ENCODE measurements around the gene PLIN5. TPM values are rescaled to one million over a fixed set of nuclear protein-coding genes. Genes with fewer than 3 reads are reported as not detected.
"Not testable (repeated sequence)": the region's sequence is repeated elsewhere in the genome, so short reads cannot be mapped to it uniquely, and the experiment has no call there.

PLIN5 gene
- total RNA-seq, 2 experiments from 2014 or later: 0.32 to 0.56 TPM

DNA sequence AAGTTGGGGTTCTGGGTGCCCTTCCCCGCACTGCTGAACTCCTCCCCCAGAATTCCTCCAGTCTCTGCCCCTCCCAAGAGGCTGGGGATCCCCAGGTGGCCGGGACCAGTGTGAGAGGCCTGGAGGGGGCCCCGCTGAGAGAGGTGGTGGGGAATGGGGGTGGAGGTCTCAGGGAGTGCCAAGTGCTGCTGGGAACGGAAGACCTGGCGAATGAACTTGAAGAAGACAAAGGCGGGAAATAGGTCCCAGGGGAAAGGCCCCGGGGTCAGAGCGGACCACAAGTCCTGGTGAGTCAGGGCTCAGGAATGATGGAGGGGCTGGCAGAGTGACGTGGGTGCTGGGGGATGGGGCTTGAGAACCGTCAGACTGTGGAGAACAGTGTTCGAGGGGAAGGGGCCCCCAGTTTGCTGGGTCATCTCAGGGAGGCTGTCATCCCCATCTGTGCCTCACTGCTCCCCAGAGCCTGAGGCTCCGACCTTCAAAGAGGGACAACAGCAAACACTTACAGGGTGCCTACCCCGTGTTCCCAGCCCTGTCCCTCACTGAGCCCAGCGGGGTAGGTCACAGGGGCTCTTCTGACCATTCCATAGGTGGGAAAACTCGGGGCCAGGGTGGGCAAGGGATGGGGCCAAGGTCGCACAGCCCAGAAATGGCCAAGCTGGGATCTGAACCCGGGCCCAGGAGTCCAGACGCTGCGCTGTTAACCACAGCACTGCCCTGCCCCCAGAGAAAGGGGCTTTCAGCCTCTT, 40.4 kb upstream of the PLIN5 start:
- no peak for DNase-seq
- Mint-ChIP-seq H3K27ac (no peak overlapping the region), H3K9me3 (no peaks in the 10 kb centered on the region), H3K27me3 (peaks cover 63% of the 10 kb centered on the region), H3K4me1 (no peaks in the 10 kb centered on the region), H3K36me3 (no peaks in the 10 kb centered on the region), H3K4me3 (no peak overlapping the region)

DNA sequence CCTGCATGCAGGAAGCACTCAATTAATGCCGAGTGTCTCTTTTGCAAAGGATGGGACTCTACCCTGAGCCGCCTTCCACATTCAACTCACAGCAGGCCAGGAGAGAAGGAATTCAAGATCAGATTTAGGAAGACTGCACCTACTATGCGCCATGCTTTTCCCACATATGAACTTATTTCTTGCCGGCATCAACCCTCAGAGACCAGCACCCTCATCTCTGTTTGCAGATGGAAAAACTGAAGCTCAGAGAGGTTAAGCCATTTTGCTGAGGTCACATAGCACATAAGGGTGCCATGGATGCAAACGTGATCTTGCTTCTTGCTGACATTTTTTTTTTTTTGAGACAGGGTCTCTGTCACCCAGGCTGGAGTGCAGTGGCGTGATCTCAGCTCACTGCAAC, 38.7 kb upstream of the PLIN5 start:
- Mint-ChIP-seq H3K4me1 (no peaks in the 10 kb centered on the region), H3K36me3 (no peaks in the 10 kb centered on the region), H3K9me3 (no peaks in the 10 kb centered on the region), H3K27ac (no peak overlapping the region), H3K27me3 (peaks cover 45% of the 10 kb centered on the region), H3K4me3 (no peak overlapping the region)
- no peak for DNase-seq

DNA sequence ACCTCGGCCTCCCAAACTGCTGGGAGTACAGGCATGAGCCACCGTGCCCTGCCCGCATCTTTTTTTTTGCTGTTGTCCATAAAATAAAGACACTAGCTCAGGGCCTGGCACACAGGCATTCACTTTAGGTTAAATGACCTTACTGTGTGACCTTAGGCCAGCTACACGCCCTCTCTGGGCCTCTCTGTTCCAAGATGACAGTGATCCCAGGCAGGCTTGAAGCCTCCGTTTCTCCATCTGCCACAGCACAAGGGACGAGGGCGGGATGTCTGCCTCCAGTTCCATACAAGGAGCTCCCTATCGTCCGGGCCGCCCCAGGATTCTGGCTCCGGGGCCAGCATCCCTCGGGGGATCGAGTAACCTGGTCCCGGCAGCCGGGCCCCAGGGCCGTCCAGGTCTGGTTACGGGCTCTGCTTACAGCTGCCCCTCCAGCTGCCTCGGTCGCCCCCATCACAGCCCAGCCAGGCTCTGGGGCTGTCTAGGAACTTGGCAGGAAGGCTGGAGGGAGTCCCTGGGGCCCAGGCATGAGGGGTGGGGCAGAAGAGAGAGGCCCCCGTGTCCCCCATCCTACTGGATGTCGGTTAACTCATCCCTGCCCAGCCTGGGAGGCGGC, 36.4 kb upstream of the PLIN5 start:
- no peaks in the 10 kb centered on the region for H3K4me1 Mint-ChIP-seq
- peaks cover 32% of the 10 kb centered on the region for H3K27me3 Mint-ChIP-seq
- no peaks in the 10 kb centered on the region for H3K9me3 Mint-ChIP-seq
- no peak overlapping the region for H3K27ac Mint-ChIP-seq
- no peak overlapping the region for H3K4me3 Mint-ChIP-seq
- no peaks in the 10 kb centered on the region for H3K36me3 Mint-ChIP-seq
- no peak for DNase-seq

DNA sequence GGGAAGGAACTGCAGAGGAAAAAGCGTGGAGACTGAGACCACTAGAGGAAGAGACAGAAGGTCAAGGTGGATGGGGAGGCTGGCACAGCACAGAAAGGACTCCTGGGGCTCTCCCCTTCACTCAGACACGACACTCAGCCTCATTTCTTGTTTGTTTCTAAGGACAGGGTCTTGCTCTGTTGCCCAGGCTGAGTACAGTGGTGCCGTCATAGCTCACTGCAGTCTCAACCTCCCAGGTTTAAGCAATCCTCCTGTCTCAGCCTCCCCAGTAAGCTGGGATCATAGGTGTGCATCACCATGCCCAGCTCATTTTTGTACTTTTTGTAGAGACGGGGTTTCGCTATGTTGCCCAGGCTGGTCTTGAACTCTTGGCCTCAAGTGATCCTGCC, 35.9 kb upstream of the PLIN5 start:
- Mint-ChIP-seq H3K4me1 (no peaks in the 10 kb centered on the region), H3K9me3 (no peaks in the 10 kb centered on the region), H3K27me3 (peaks cover 27% of the 10 kb centered on the region), H3K36me3 (no peaks in the 10 kb centered on the region), H3K27ac (no peak overlapping the region), H3K4me3 (no peak overlapping the region)
- no peak for DNase-seq

DNA sequence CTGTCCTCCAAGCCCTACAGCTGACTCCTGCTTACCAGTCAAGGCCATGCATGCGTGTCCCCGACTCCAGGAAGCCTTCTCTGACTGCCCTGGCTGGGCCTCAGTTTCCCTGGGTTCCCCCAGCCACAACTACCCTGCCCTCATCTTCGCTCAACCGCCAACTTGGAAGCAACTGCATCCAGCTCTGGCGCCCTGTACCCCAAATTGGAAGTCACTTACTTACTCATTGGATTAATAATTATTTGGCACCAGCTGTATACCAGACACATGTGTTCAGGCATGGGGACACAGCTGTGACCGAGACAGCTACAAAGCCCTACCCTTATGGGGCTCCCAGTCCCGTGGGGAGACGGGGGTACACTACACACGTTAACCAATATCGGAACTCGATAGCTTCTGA, 35.4 kb upstream of the PLIN5 start:
- Mint-ChIP-seq H3K27me3 (peaks cover 21% of the 10 kb centered on the region), H3K4me3 (no peak overlapping the region), H3K27ac (no peak overlapping the region), H3K36me3 (no peaks in the 10 kb centered on the region), H3K9me3 (no peaks in the 10 kb centered on the region), H3K4me1 (no peaks in the 10 kb centered on the region)
- DNase-seq: no peak

DNA sequence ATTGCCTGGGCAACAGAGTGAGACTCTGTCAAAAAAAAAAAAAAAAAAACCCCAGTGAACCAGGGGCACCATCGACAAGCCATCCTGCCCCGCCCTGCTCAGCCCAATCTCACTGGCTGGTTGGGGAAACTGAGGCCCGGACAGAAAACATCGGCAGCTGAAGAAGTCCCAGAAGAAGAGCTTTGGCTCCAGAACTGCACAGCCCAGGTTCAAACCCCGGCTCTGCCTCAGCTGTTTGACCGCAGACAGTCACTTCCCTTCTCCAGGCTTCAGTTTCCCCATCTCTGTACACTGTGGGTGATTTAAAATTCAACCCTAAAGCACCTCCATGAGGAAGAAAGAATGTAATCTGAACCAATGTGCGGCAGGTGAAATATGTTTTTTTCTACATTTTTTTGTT, 33.9 kb upstream of the PLIN5 start:
- Mint-ChIP-seq H3K27me3 (peaks cover 8% of the 10 kb centered on the region), H3K4me1 (no peaks in the 10 kb centered on the region), H3K27ac (no peak overlapping the region), H3K9me3 (no peaks in the 10 kb centered on the region), H3K36me3 (no peaks in the 10 kb centered on the region), H3K4me3 (no peak overlapping the region)
- no peak for DNase-seq

DNA sequence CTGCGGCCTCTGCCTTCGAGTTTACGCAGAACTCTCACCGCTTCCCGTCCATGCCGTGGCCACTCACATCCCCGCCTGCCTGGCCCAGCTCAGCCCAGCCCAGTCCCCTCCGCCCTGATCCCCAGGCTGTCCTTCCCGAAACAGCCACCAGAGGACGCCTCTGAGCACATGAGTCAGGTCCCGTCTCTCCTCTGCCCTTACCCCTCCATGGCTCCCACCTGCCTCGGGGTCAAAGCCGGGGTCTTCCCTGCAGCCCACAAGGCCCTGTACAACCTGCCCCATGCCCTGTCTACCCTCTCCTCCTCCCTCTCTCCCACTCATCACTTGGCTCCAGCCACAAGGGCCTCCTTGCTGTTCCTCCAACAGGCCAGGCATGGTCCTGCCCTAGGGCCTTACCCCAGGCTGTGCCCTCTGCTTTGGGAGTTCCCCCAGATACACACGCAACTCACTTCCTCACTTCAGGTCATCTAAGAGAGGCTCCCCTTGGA, 32.6 kb upstream of the PLIN5 start:
- peaks cover 4% of the 10 kb centered on the region for H3K27me3 Mint-ChIP-seq
- no peaks in the 10 kb centered on the region for H3K4me1 Mint-ChIP-seq
- peak; percentile 64 for DNase-seq
- no peaks in the 10 kb centered on the region for H3K9me3 Mint-ChIP-seq
- no peaks in the 10 kb centered on the region for H3K36me3 Mint-ChIP-seq
- no peak overlapping the region for H3K27ac Mint-ChIP-seq
- no peak overlapping the region for H3K4me3 Mint-ChIP-seq

DNA sequence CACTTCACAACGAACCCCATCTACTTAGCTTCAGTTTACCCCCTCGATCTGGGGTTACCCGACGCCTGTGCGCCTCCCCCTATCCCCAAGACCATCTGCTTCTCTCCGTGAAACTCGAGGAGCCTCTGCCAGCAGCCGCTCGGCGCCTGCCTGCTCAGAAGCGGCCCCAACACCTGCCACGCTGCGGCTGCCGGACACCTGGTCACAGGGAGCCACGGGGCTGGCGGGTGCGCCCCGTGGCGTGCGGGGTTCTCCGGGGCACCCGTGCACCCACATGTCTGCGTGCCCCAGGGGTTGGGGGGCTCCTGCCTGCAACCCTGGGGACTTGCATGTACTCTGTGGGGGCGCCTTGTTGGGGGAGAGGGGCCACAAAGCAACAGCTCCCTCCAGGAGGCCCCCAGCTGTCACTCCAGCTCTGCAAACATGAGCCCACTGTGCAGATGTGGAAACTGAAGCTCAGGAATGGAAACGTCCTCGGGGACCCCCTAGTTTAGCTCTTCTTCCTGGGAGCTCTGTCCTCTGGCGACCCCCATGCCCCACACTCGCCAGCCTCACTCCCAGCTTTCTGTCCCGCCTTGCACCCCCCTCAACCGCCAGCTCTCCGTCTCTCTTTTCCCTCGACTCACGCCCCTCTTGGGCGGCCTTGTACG, 31.5 kb upstream of the PLIN5 start:
- no peak overlapping the region for H3K27ac Mint-ChIP-seq
- H3K4me3 Mint-ChIP-seq: no peak overlapping the region
- no peaks in the 10 kb centered on the region for H3K9me3 Mint-ChIP-seq
- no peaks in the 10 kb centered on the region for H3K36me3 Mint-ChIP-seq
- DNase-seq: no peak
- H3K4me1 Mint-ChIP-seq: no peaks in the 10 kb centered on the region
- peaks cover 8% of the 10 kb centered on the region for H3K27me3 Mint-ChIP-seq

DNA sequence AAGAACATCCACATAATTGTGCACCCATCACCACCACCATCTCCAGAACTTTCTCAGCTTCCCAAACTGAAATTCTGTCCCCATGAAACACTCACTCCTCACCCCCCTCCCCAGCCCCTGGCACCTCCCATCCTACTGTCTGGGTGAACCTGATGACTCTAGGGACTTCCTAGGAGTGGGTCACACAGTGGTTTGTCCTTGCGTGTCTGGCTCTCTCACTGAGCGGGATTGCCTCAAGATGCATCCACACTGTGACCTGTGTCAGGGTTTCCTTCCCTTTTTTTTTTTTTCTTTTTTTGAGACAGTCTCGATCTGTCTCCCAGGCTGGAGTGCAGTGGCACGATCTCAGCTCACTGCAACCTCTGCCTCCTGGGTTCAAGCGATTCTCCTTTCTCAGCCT, 28.5 kb upstream of the PLIN5 start:
- not testable (repeated sequence) for H3K36me3 Mint-ChIP-seq, H3K4me3 Mint-ChIP-seq, H3K9me3 Mint-ChIP-seq, H3K4me1 Mint-ChIP-seq, H3K27ac Mint-ChIP-seq, DNase-seq, H3K27me3 Mint-ChIP-seq

DNA sequence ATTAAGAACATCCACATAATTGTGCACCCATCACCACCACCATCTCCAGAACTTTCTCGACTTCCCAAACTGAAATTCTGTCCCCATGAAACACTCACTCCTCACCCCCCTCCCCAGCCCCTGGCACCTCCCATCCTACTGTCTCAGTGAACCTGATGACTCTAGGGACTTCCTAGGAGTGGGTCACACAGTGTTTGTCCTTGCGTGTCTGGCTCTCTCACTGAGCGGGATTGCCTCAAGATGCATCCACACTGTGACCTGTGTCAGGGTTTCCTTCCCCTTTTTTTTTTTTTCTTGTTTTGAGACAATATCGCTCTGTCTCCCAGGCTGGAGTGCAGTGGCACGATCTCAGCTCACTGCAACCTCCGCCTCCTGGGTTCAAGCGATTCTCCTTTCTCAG, 27.1 kb upstream of the PLIN5 start:
- H3K4me3 Mint-ChIP-seq, H3K9me3 Mint-ChIP-seq, H3K4me1 Mint-ChIP-seq, H3K27ac Mint-ChIP-seq, H3K36me3 Mint-ChIP-seq, DNase-seq, H3K27me3 Mint-ChIP-seq: not testable (repeated sequence)

DNA sequence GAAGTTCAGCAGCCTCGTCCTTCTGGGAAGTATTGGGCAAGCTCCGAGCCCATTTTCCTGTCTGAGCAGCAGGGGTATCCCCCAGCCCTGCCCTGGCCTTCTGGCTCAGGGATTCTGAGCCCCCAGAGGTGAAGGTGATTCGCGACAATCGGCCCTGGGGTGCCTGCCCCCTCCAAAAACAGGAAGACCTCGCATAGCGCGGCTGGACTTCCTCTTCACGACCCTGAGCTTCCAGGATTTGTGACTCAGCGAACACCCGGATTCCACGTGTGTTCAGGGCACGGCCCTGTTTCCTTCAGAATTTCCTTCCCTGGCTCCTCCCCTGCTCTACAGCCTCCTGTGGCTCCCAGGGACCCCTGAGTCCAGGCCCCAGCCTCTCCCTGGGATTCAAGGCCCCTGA, 24.5 kb upstream of the PLIN5 start, which contains the start of gene SEMA6B:
Gene SEMA6B (minus strand): TSS at position 116 of the 400 bp plus-strand sequence. CDS start 1,227 bp downstream, outside the sequence.
- DNase-seq: no peak
- Mint-ChIP-seq H3K27me3 (peaks cover 4% of the 10 kb centered on the region), H3K36me3 (no peaks in the 10 kb centered on the region), H3K4me3 (no peak within 1 kb of the TSS), H3K9me3 (no peaks in the 10 kb centered on the region), H3K27ac (no peak within 1 kb of the TSS), H3K4me1 (no peaks in the 10 kb centered on the region)

DNA sequence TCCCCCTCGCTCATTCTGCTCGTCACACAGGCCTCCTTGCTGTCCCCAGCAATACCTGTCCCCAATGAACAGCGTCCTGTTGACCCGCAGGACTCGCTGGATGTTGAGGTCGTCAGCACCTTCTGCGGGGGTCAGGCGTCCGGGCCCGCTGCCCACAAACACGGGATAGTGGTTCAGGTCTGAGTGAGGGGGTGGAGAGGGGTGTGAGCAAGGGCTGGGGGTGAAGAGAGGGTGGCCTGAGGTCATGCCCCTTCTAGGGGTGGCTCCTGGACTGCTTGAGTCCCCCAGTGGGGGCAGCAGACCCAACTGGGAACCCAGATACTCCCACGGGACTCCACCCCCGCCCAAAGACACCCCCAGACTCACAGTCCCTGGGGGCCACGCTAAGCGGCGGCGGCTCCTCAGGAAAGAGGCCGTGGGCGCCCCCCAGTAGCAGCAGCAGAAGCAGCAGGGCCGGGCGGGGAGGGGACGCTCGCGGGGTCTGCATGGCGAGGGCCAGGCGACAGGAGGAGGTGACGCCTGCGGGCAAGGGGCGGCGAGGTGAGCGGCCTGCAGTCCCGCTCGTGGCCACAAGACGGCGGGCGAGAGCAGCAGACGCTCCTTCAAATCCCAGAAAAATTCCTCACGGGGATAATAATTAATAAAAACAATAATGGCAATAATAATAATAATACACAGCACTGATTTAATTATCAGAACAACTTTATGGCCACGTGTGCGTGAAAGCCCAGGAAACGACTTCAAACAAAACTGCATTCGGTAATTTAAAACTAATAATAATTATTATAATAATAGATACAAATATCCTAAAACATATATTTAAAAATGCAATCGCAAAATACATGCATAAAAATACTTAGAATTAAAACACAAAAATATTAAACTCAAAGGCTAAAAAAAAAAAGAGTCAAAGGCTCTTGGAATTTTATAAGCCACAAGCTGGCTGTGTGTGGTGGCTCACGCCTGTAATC, 23.2 kb upstream of the PLIN5 start:
- Mint-ChIP-seq H3K27ac (no peak overlapping the region), H3K4me1 (no peaks in the 10 kb centered on the region), H3K9me3 (no peaks in the 10 kb centered on the region)

DNA sequence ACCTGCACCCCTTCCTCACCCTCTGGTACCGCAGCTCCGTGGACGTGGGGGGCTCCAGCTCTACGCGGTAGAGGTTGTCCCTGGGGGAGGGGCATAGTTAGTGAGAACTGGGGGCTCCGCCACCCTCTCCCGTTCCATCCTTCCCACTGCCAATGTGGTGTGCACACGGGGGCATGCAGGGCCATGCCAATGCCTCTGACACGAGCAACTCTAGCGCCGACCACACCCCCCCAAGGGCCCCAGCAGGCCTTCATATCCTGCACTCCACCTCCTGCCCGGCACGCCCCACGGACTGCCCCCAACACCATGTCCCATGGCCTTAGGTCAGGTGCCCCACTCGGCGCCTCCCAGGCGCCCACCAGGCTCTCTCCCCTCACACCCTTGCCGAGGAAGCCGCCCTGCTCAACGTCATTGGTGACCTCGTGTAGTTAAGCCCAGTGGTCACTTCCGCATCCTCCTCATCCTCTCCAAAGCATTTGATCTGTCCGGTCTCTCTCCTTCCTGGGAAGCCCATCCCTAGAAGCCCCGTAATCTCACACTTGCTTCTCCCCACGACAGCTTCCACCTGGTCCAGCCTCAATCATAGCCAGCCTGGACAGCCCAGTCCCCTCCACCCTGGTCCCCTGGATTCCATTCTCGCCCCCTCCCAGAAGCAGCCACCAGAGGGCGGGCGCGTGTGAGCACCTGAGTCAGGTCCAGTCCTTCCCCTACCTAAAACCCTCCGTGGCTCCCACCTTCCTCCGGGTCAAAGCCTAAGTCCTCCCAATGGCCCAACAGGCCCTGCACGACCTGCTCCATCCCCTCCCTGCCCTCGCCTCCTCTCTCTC, 22.3 kb upstream of the PLIN5 start:
- no peak overlapping the region for H3K4me3 Mint-ChIP-seq

More for the DNA sequence above, 23.2 kb upstream of the PLIN5 start:
- DNase-seq: no peak
- no peaks in the 10 kb centered on the region for H3K36me3 Mint-ChIP-seq
- H3K4me3 Mint-ChIP-seq: no peak overlapping the region
- peaks cover 4% of the 10 kb centered on the region for H3K27me3 Mint-ChIP-seq

DNA sequence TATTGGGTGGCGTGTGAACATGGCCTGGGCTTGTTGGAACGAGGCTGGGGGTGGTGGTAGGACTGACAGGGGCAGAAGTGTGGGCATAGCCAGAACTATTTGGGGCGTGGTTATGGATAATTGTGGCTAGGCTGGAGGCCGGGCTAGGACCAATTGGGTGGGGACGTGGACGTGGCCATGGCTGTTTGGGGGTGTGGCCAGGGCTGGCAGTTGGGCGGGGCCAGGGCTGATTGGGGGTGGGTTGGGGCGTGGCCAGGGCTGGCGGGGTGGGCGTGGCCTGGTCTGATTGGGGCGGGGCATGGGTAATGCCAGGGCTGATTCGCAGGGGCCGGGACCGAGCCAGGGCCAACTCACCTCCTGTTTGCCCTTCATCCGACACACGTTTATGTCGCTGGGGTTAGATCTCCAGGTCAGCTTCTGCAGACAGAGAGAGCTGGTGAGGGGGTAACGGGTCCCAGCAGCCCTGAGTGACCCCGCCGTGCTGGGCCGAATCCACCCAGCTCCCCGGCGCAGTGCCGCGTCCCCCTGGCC, 21.6 kb upstream of the PLIN5 start:
- peaks cover 3% of the 10 kb centered on the region for H3K27me3 Mint-ChIP-seq
- peak; percentile 34 for DNase-seq
- H3K9me3 Mint-ChIP-seq: no peaks in the 10 kb centered on the region

More for the DNA sequence above, 22.3 kb upstream of the PLIN5 start:
- no peaks in the 10 kb centered on the region for H3K36me3 Mint-ChIP-seq
- no peaks in the 10 kb centered on the region for H3K9me3 Mint-ChIP-seq
- H3K27ac Mint-ChIP-seq: no peak overlapping the region
- no peaks in the 10 kb centered on the region for H3K4me1 Mint-ChIP-seq
- no peak for DNase-seq
- peaks cover 3% of the 10 kb centered on the region for H3K27me3 Mint-ChIP-seq

More for the DNA sequence above, 21.6 kb upstream of the PLIN5 start:
- Mint-ChIP-seq H3K36me3 (no peaks in the 10 kb centered on the region), H3K4me3 (no peak overlapping the region), H3K27ac (no peak overlapping the region), H3K4me1 (no peaks in the 10 kb centered on the region)
